ENCODE measurements around the gene ID1.
"Not testable (repeated sequence)": the region's sequence is repeated elsewhere in the genome, so short reads cannot be mapped to it uniquely, and the experiment has no call there.

The ID1 gene

DNA sequence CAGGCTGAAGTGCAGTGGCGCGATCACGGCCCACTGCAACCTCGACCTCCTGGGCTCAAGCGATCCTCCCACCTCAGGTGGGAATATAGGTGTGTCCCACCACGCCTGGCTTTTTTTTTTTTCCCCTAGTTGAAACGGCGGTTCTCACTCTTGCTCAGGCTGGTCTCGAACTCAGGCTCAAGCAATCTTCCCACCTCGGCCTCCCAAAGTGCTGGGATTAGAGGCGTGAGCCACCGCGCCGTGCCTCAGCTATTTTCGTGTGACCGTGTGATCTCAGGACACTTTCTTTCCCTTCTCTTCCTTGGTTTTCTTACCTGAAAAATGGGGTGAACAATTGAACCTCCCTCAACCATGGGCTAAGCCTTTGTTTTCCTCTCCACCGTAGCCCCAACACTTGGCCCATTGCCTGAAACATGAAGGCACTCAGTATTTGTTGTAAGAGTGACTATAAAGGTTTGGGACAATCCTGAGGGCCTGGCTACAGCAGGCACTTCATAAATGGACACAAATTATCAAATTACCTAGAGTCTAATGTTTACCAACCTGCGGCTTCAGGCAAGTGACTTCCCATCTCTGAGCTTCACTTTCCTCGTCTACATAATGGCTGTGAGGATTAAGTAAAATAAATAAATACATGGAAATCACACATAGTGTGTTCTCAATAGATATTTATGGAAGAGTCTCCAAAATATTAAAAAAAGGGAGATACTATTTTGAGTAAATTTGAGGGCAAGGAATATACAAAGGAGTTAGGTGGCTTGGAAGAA lies 31.4 kb upstream of the ID1 start:
- DNase-seq (ENCODE audit: low read depth) = no peak

DNA sequence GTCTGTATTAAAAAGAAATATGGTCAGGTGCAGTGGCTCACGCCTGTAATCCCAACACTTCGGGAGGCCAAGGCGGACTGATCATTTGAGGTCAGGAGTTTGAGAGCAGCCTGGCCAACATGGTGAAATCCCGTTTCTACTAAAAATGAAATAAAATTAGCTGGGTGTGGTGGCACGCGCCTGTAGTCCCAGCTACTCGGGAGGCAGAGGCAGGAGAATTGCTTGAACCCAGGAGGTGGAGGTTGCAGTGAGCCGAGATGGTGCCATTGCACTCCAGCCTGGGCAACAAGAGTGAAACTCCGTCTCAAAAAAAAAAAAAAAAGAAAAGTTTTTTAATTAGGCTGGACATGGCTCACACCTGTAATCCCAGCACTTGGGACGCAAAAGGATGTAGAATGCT lies 30.1 kb upstream of the ID1 start:
- DNase-seq (ENCODE audit: low read depth) = not testable (repeated sequence)

GRCh38 chr20:31576751-31577150 lies 28.3 kb upstream of the ID1 start:
- DNase-seq (ENCODE audit: low read depth) = no peak

- DNase-seq (ENCODE audit: low read depth) = no peak
Observed at GRCh38 chr20:31577194-31577593, 27.9 kb upstream of the ID1 start.

GRCh38 chr20:31578448-31579138 lies 26.5 kb upstream of the ID1 start:
- no peak for DNase-seq (ENCODE audit: low read depth)

GRCh38 chr20:31579245-31579644 lies 25.8 kb upstream of the ID1 start:
- no peak for DNase-seq (ENCODE audit: low read depth)

GRCh38 chr20:31579941-31580651 lies 25.0 kb upstream of the ID1 start:
- not testable (repeated sequence) for DNase-seq (ENCODE audit: low read depth)

DNA sequence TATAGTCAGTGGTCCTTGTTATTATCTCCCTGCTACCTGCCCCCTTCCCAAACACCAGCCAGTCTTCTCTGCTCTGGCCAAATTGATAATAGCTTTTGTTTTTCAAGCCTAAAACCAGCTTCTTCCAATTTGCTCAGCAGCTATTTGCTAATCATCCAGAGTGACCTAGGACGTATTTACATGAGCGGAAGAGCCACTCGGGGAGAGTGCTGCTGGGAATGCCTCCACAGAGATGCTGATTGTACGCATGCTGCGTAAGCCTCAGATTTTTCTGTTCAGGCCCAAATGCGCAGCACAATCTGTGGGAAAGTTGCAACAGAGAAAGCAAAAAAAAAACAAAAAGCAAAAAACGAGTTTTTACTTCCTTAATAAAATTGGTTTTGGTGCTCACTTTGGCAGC lies 24.4 kb upstream of the ID1 start:
- DNase-seq (ENCODE audit: low read depth) = no peak

GRCh38 chr20:31581391-31581790 lies 23.7 kb upstream of the ID1 start:
- no peak for DNase-seq (ENCODE audit: low read depth)

DNA sequence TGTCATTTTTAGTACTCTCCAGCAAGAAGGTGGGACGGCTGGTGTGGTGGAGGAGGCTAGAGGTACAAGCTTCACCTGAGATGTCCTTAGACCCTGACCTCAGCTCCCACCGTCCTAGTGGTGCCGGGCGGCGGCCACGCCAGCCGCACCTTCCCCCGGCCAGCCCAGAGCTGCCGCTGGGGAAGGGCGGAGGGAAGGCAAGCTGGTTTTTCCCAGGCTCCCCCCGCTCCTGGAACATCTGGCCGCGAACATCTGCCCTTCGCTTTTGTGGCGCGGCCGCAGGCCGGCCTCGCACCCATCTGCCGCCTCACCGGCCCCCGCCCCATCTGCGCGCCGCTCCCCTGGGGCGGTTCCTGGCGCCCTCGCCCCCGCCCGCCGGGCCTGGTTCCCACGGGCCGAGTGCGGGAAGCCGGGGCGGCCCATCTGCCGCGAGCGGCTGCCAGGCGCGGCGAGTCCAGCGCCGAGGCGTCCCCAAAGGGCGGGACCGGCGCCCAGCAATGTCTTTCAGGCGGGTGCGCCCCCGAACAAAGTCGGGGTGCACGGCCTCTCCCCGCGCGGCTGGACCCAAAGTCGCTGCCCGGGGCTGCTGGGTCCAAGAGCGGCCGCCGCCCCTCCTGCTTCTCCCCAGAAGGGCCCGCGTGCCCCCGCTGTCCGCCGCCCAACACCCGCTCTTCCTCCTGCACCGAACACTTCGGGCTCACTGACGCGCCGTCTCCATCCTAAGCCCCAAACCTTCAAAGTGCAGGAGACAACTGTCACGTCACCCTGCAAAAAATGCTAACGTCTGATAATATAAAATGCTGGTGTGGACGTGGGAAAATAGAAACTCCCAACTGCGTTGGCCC lies 17.3 kb upstream of the ID1 start:
- no peak for DNase-seq (ENCODE audit: low read depth)

- no peak for DNase-seq (ENCODE audit: low read depth)
Observed at GRCh38 chr20:31590717-31591225, 14.3 kb upstream of the ID1 start.

GRCh38 chr20:31593221-31594001 lies 11.7 kb upstream of the ID1 start:
- DNase-seq (ENCODE audit: low read depth) = peak; percentile 84

- DNase-seq (ENCODE audit: low read depth) = no peak
Observed at GRCh38 chr20:31594002-31594557, 11.0 kb upstream of the ID1 start.

- no peak for DNase-seq (ENCODE audit: low read depth)
Observed at GRCh38 chr20:31594558-31595379, 10.3 kb upstream of the ID1 start.

- no peak for DNase-seq (ENCODE audit: low read depth)
Observed at GRCh38 chr20:31595380-31595653, 9.8 kb upstream of the ID1 start.

DNA sequence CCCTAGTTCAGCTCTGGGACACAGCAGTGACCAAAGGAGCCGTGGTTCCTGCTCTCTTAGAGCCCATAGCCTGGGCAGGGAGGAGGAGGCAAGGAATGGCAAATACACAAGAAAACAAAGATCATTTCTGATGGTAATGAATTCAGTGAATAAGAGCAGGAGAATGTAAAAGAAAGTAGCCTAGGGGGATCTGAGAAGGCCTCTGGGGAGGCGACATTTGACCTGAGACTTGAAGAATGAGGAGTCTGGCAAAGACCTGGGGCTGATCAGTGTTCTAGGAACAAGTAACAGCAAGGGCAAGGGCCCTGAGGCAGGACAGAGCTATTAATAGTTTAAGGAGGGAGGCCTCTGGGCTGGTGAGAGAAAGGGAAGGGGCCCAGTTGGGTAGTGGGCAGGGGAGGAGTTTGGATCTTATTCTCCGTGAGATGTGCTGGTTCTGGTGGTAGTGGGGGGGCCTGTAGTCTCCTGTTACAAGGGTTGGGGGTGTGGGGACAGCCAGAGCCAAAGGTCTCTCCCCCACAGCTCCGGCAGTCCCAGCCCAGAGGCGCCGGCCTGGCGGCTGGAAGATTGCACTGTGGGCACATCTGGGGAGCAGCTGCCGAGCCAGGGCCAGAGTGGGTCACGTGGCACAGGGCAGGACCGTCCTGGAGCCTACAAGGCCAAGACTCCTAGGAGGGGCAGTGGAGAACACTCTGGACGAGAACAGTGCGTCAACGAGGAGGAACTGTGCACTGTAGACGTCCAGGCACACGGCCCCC lies 9.3 kb upstream of the ID1 start:
- peak; percentile 99 for DNase-seq (ENCODE audit: low read depth)

DNA sequence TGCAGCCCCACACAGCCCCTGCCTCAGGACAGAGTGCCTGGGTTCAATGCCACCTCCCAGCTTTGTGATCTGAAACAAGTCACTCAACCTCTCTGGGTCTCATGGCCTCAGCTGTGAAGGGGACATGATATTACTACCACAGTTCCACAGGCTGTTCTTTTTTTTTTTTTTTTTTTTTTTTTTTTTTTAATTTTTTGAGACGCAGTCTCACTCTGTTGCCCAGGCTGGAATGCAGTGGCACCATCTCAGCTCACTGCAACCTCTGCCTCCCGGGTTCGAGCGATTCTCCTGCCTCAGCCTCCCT lies 8.7 kb upstream of the ID1 start:
- DNase-seq (ENCODE audit: low read depth) = not testable (repeated sequence)

- DNase-seq (ENCODE audit: low read depth) = no peak
Observed at GRCh38 chr20:31596831-31597480, 8.1 kb upstream of the ID1 start.

- DNase-seq (ENCODE audit: low read depth) = no peak
Observed at GRCh38 chr20:31597481-31597855, 7.6 kb upstream of the ID1 start.

All from fibroblast of the conjunctiva (primary cell).